ENCODE results near the gene ANKRD60.

Gene ANKRD60

DNA sequence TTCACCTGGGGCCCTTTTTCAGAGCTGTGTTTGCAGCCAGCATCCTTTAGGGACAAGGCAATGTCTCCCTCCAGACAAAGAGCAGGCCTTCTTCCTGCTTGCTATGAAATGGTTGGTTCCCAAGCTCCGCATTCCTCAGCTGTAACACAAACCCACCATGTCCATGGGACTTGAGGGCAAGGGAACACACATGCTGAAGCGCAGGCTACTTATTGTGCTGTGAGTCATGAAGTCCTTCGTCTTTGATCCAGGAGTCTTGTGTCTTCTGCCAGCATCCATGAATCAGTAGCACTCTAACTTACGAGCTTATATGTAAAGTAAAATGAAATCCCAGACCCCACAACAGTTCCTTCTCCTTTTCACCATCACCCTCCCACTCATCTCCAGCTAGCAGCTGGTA is 59.0 kb downstream of the ANKRD60 start:
- DNase-seq, result no peak

DNA sequence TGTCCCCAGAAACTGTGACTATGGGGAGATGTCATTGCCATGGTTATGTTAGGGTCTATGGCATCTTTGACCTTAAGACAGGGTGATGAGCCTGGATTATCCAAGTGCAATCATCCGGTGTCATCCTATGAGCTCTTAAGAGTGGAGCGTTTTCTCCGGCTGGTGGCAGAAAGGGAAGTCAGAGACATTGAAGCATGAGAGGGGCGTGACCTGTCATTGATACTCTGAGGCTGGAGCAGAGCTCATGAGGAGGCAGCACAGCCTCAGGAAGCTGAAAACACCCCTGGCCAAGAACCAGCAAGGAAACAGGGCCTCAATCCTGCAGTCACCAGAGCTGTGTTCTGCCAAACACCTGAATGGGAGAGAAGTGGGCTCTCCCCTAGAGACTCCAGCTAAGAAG is 59.6 kb downstream of the ANKRD60 start:
- Histone ChIP-seq H3K4me3 (no peak overlapping the region), H3K9me3 (no peaks in the 10 kb centered on the region), H3K27ac (no peak overlapping the region), H3K27me3 (no peaks in the 10 kb centered on the region), H3K4me1 (peaks cover 0 to 7% (median 2%) of the 10 kb centered on the region in 4 donors), H3K36me3 (no peaks in the 10 kb centered on the region)
- intact Hi-C loops (cut with DNase I; ENCODE audit: low total_unique reads), result no loop called here
- no peak for DNase-seq
- TF ChIP-seq CTCF (IDR thresholded peaks at IDR 0.05), result no peak

More for the DNA sequence above, 59.0 kb downstream of the ANKRD60 start:
- Histone ChIP-seq H3K27ac (no peak overlapping the region), H3K27me3 (no peaks in the 10 kb centered on the region), H3K4me3 (no peak overlapping the region), H3K4me1 (peaks cover 0 to 13% (median 4%) of the 10 kb centered on the region in 4 donors), H3K9me3 (no peaks in the 10 kb centered on the region), H3K36me3 (no peaks in the 10 kb centered on the region)
- intact Hi-C loops (cut with DNase I; ENCODE audit: low total_unique reads), result no loop called here
- TF ChIP-seq CTCF (IDR thresholded peaks at IDR 0.05), result no peak

DNA sequence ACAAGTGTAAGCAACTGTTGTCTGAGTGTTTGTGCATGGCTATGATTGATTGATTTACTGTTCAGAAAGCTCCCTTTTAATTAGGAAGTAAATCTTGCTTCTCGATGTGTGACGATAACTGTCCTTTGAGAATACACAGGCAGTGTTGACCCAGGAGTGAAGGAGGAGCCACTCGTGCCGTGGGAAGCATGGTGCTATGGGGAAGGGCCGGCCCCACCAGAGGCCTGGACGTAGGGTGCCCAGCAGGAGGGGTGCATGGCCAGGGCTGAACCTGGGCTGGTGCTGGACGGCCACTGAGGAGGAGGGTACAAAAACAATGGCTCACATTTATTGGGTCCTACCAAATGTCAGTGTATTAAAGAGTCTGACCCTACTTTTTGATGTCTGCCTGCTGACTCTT is 60.7 kb downstream of the ANKRD60 start:
- Histone ChIP-seq H3K4me3 (no peak overlapping the region), H3K4me1 (no peaks in the 10 kb centered on the region), H3K27me3 (no peaks in the 10 kb centered on the region), H3K9me3 (no peaks in the 10 kb centered on the region), H3K36me3 (no peaks in the 10 kb centered on the region), H3K27ac (no peak overlapping the region)
- TF ChIP-seq CTCF (IDR thresholded peaks at IDR 0.05), result no peak
- no peak for DNase-seq
- intact Hi-C loops (cut with DNase I; ENCODE audit: low total_unique reads), result no loop called here

Measured in tibial artery (tissue), 4 donors.